ENCODE results near the gene ZNF385B.

DNA sequence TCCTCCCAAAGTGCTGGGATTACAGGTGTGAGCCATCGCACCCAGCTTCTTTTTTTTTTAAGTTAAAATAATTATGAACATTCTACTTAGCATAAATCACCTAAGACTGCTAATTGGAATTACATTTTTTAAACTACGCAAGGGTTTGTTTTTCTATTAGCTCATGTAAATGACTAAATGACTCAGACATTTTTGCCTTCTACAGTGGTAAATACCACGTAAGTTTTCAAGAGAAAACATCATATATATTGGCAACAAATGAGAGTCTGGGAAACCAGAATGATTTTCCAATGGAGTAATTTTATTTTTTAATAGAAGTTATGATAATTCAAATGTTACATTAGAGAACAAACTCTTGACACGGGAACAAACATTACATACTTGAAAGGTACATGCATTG is 259.0 kb downstream of the ZNF385B start:
- TF ChIP-seq, protein P1, sequence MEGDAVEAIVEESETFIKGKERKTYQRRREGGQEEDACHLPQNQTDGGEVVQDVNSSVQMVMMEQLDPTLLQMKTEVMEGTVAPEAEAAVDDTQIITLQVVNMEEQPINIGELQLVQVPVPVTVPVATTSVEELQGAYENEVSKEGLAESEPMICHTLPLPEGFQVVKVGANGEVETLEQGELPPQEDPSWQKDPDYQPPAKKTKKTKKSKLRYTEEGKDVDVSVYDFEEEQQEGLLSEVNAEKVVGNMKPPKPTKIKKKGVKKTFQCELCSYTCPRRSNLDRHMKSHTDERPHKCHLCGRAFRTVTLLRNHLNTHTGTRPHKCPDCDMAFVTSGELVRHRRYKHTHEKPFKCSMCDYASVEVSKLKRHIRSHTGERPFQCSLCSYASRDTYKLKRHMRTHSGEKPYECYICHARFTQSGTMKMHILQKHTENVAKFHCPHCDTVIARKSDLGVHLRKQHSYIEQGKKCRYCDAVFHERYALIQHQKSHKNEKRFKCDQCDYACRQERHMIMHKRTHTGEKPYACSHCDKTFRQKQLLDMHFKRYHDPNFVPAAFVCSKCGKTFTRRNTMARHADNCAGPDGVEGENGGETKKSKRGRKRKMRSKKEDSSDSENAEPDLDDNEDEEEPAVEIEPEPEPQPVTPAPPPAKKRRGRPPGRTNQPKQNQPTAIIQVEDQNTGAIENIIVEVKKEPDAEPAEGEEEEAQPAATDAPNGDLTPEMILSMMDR (IDR thresholded peaks at IDR 0.05), result no peak
- TF ChIP-seq POLR2A (IDR thresholded peaks at IDR 0.05), result no peak

All from heart left ventricle (tissue), 13 donors.